Nephron (organoid): ENCODE data around the gene LRP1.

Source experiments
- H3K27ac Mint-ChIP-seq, 3 experiments: 2 replicates each; pipeline ENCODE4 v1.8.0; 2020; ENCODE audit warnings: mixed read lengths in 3 of 3, mild to moderate bottlenecking in 2 of 3, moderate library complexity in 1 of 3
- H3K27me3 Mint-ChIP-seq: 2 replicates; pipeline ENCODE4 v1.8.0; 2021; ENCODE audit warnings: low read depth, mild to moderate bottlenecking, moderate library complexity, mixed read lengths
- H3K36me3 Mint-ChIP-seq: 2 replicates; pipeline ENCODE4 v1.8.0; 2020; ENCODE audit warnings: low read depth, mixed read lengths
- H3K4me1 Mint-ChIP-seq: 2 replicates; pipeline ENCODE4 v1.8.0; 2020; ENCODE audit warnings: mixed read lengths
- H3K4me3 Mint-ChIP-seq, 3 experiments: 2 replicates each; pipeline ENCODE4 v1.8.0; 2020; ENCODE audit warnings: mild to moderate bottlenecking in 3 of 3, mixed read lengths in 3 of 3, moderate library complexity in 2 of 3
- H3K9me3 Mint-ChIP-seq: 2 replicates; pipeline ENCODE4 v1.8.0; 2020; ENCODE audit warnings: mixed read lengths
- TF ChIP-seq, protein P1 (sequence below), 3 experiments: fragments of 200-600 bp; sonication (generic); IDR thresholded peaks; one replicate each; pipeline ENCODE4 v1.5.0; 2021; ENCODE audit warnings: antibody characterized with exemption in 3 of 3; ENCODE audit not compliant: unreplicated experiment in 3 of 3

LRP1 gene

DNA sequence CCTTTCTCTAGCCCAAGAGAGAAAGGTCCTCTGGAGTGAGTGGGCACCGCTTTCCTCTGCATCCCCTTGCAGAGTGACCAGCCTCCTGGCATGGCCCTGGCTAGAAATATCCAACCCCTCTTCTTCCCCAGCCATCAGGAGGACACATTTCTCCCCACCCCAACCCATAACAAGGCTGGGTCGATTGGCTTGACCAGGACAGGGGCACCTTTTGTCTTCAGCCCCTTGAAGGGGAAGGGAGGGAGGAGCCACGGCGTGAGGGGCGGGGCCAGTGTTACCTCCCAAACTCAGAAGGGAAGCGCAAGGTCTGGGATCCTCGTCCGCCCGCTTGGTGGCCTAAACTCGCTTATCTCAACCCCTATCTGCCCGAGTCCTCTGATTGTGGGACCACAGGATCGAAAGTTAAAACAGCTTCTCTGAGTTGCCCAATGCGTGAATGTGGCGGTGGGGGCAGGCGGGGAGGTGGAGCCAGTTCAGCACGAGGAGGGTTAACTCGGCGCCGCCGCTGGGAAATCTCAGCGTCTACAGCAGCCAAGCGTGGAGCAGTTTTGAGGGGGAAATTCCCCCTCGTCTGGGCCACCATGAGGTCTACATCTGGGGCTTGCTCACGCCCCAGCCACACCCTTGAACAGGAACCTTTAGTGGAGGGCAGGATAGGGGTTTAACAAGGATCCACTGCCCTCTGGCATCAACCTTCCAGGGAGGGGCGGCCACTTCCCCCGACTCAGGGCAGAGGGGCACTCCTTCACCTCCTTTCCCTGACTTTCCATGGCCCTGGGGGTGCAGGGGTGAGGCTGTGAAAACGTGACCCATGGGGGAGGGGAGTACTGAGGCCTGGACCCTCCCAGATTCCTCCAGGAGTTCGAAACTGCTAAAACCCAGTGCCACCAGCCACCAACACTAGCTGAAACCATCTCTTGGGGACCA lies 17.9 kb upstream of the LRP1 start:
- H3K27ac Mint-ChIP-seq = peak overlapping the region; percentile 96 to 100 (median 98)
- H3K4me1 Mint-ChIP-seq = peaks cover 50% of the 10 kb centered on the region
- TF ChIP-seq, protein P1, sequence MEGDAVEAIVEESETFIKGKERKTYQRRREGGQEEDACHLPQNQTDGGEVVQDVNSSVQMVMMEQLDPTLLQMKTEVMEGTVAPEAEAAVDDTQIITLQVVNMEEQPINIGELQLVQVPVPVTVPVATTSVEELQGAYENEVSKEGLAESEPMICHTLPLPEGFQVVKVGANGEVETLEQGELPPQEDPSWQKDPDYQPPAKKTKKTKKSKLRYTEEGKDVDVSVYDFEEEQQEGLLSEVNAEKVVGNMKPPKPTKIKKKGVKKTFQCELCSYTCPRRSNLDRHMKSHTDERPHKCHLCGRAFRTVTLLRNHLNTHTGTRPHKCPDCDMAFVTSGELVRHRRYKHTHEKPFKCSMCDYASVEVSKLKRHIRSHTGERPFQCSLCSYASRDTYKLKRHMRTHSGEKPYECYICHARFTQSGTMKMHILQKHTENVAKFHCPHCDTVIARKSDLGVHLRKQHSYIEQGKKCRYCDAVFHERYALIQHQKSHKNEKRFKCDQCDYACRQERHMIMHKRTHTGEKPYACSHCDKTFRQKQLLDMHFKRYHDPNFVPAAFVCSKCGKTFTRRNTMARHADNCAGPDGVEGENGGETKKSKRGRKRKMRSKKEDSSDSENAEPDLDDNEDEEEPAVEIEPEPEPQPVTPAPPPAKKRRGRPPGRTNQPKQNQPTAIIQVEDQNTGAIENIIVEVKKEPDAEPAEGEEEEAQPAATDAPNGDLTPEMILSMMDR (IDR thresholded peaks at IDR 0.05; ENCODE audit: unreplicated experiment in 3 of 3) = no peak
- no peaks in the 10 kb centered on the region for H3K27me3 Mint-ChIP-seq
- H3K9me3 Mint-ChIP-seq = no peaks in the 10 kb centered on the region
- peaks cover 18% of the 10 kb centered on the region for H3K36me3 Mint-ChIP-seq
- peak overlapping the region; percentile 90 to 93 (median 91) for H3K4me3 Mint-ChIP-seq

DNA sequence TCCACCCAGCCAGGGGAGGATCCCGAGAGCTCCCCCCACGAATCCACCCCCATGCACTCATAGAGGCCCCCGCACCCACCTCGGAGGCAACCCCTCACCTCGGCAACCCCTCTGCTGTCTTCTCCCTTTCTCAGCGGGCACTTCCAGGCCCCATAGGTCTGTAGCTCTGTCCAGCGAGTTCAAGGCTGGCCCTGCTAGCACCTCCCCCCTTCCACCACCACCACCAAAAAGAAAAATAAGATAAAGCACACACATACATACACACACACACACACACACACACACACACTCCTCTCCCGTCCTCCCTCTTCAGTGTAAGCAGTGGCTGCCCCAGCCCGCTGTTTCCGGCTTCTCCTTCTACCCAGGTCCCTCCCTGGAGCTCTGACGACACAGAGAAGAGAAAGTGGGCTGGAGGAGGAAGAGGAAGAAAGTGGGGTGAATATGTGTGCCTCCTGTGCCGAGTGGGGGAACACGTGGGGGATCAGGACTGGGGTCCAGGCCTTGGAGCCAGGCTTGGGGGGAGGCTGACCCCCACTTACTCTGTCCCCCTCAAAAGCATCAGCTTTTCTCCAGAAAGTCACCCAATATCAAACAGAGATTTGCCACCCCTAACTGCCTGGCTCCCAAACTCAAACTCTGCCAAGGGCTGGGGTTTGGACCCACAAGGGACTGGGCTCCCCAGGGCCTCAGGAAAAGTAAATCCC lies 17.1 kb upstream of the LRP1 start, which contains the start of gene STAT6:
Gene STAT6, minus strand, starts transcription at position 332 of the 704 bp plus-strand sequence. CDS start 3,084 bp downstream, outside the sequence.
- Mint-ChIP-seq H3K4me1 (peaks cover 45% of the 10 kb centered on the region), H3K4me3 (peak within 1 kb of the TSS; percentile 90 to 93 (median 91)), H3K36me3 (peaks cover 17% of the 10 kb centered on the region), H3K27me3 (no peaks in the 10 kb centered on the region), H3K27ac (peak within 1 kb of the TSS; percentile 96 to 100 (median 98)), H3K9me3 (no peaks in the 10 kb centered on the region)
- TF ChIP-seq, protein P1 (IDR thresholded peaks at IDR 0.05; ENCODE audit: unreplicated experiment in 3 of 3) = peak in 1 of 3 experiments; percentile 40

DNA sequence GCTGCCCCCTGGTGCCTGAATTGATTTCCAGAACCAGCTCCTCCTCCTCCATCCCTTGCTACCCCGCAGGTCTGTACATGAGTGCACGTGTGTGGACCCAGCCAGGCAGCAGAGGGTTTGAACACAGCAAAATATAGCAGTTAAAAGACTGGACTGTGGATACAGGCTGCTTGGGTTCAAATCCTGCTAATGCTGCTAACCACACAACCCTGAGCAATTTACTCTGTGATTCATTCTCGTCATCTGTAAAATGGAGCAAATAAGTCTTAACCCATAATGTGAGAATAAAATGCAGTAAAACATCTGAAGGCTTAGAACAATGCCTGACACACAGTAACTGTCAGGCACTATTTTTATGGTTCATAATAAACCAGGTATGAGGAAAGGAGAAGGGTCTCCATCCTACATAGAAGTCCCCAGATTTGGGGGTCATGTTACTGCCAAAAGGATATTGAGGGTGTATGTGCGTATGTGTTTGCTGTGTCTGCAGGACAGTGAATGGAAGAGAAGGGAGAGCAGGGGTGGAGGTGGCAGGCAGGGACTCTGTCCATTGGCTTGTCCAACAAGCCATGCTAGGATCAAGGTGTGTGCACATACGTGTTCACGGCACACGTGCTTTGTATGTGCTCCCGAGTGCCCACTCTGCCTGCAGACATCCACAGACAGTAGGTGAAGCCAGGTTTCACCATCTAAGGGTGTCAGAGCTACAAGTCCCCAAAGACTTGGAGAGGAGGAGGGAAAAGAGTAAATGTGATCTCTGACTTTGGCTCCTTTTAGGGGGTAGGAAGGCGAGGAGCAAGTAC lies 15.6 kb upstream of the LRP1 start:
- H3K27ac Mint-ChIP-seq = peak overlapping the region; percentile 96 to 100 (median 98)
- H3K27me3 Mint-ChIP-seq = no peaks in the 10 kb centered on the region
- H3K9me3 Mint-ChIP-seq = no peaks in the 10 kb centered on the region
- peak overlapping the region; percentile 90 to 93 (median 91) for H3K4me3 Mint-ChIP-seq
- H3K4me1 Mint-ChIP-seq = peaks cover 32% of the 10 kb centered on the region
- peaks cover 3% of the 10 kb centered on the region for H3K36me3 Mint-ChIP-seq
- TF ChIP-seq, protein P1 (IDR thresholded peaks at IDR 0.05; ENCODE audit: unreplicated experiment in 3 of 3) = peak; percentile 85 to 89 (median 86)

DNA sequence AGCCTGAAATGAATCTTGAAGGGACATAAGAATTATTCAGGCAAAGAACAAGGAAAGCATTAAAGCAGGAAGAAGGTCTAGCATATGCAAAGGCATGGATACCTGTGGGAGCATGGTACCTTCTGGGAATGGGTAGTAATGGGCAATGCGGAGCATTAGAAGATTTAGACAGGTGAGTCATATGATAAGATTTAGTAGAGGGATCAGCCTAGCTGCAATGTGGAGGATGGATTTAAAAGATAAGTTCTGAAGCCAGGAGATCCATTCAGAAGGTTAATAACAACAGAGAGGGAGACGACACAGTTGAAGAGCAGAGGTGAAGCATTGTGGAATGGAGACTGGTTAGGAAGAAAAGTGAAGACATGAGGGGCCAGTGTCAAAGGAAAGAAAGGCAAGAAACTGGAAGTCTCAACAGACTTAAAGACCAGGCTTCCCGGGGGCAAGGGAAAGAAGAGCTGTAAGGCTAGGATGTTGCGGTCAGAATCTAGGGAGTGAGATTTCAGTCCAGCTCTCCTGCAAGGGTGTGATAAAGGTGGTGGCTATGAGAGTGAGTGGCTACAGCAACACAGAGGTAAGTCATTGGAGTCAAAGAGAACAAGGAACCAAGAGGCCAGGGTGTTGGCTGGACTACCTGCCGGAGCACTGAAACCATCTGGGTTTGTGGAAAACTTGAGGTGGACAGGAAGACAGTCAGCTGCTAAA lies 11.6 kb upstream of the LRP1 start:
- Mint-ChIP-seq H3K9me3 (no peaks in the 10 kb centered on the region), H3K27me3 (no peaks in the 10 kb centered on the region), H3K36me3 (no peaks in the 10 kb centered on the region), H3K4me3 (peak overlapping the region in 1 of 3 experiments; percentile 3), H3K4me1 (peaks cover 5% of the 10 kb centered on the region), H3K27ac (no peak overlapping the region)
- TF ChIP-seq, protein P1 (IDR thresholded peaks at IDR 0.05; ENCODE audit: unreplicated experiment in 3 of 3) = no peak

DNA sequence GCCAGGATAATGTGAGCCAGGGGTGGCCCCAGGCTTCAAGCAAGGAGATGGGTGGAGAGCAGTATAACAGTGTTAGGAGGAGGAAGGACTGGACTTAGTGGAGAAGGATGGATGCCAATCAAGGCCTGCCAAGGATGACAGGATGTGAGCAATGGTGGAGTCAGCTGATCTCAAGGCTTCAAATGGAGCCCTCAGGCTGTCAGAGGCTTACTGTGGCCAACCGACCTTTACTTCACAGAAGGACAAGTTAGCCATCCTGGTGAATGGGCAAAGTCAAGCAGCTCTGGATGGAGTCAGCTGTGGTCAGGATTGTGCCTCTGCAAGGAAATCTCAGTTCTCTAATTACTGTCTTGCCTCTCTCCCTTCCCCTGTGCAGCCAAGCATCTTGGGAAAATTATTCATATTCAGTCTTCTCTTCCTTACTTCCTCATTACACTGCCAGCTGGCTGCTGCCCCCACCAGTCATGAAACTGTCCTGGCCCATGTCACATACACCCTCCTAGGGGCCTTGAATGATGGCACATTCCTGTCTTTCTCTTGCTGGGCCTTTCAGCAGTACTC lies 9.5 kb upstream of the LRP1 start:
- peaks cover 2% of the 10 kb centered on the region for H3K27me3 Mint-ChIP-seq
- no peaks in the 10 kb centered on the region for H3K9me3 Mint-ChIP-seq
- TF ChIP-seq, protein P1 (IDR thresholded peaks at IDR 0.05; ENCODE audit: unreplicated experiment in 3 of 3) = no peak
- H3K4me1 Mint-ChIP-seq = no peaks in the 10 kb centered on the region
- H3K36me3 Mint-ChIP-seq = no peaks in the 10 kb centered on the region
- H3K4me3 Mint-ChIP-seq = no peak overlapping the region
- H3K27ac Mint-ChIP-seq = no peak overlapping the region
